ENCODE measurements around the gene COL12A1.

The COL12A1 gene

DNA sequence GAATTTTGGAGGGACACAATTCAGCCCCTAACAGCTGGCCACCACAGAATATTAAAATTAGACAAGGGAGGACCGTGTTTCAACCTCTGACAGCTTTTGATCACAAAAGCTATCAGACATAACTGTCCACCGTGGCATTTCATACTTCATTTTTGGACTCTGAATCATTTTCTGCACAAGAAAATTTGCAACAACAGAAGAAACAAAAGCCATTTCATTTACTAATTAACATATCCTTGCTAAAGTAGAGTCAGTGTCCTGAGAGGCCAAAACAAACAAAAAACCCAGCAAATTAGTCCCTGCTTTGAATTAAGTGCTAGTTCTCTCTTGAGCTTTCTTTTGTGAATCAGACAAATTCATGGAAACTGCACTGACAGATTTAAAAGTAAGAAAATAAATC is 17.6 kb upstream of the COL12A1 start:
- H3K4me3 Mint-ChIP-seq = no peak overlapping the region
- no peaks in the 10 kb centered on the region for H3K4me1 Mint-ChIP-seq (ENCODE audit: low read depth)
- DNase-seq (ENCODE audit: low spot score) = no peak
- H3K27me3 Mint-ChIP-seq (ENCODE audit: low read depth) = peaks cover 17% of the 10 kb centered on the region
- H3K27ac Mint-ChIP-seq = no peak overlapping the region
- no peaks in the 10 kb centered on the region for H3K36me3 Mint-ChIP-seq (ENCODE audit: low read depth)
- no peaks in the 10 kb centered on the region for H3K9me3 Mint-ChIP-seq

DNA sequence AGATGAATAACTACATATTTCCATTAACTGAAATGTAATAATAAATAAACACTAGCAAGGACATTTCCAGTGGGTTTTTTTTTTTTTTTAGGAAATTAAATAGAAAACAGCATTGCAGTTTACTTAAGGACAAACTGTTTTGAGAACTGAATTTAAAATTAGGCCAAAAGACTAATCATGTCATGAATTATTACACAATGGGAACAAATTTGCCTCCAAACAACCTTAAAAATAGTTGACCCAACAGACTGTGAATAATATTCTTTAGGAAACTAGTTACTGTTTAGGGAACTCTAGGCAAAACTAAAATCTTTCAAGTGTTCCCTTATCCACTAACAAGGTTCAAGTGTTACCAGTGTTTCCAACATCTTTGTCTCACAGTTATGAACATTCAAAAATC is 16.4 kb upstream of the COL12A1 start:
- Mint-ChIP-seq H3K27me3 (ENCODE audit: low read depth) (peaks cover 16% of the 10 kb centered on the region), H3K27ac (no peak overlapping the region), H3K4me1 (ENCODE audit: low read depth) (peaks cover 1% of the 10 kb centered on the region), H3K36me3 (ENCODE audit: low read depth) (no peaks in the 10 kb centered on the region), H3K9me3 (no peaks in the 10 kb centered on the region), H3K4me3 (no peak overlapping the region)
- DNase-seq (ENCODE audit: low spot score) = no peak

DNA sequence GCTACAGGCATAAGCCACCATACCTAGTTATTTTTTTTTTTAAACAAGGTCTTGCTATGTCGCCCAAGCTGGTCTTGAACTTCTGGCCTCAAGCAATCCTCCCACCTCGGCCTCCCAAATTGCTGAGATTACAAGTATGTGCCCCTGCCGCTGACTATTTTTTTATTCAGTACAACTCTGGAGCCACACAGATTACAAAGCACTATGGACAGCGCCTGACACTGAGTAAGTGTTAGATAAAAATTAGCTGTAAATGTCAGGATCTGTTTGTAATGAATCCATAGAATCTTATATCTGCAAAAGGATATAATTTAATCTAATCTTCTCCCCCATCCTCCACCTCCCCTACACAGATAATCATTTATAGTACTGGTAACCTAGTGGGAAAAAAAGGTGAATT is 15.3 kb upstream of the COL12A1 start:
- peaks cover 16% of the 10 kb centered on the region for H3K27me3 Mint-ChIP-seq (ENCODE audit: low read depth)

DNA sequence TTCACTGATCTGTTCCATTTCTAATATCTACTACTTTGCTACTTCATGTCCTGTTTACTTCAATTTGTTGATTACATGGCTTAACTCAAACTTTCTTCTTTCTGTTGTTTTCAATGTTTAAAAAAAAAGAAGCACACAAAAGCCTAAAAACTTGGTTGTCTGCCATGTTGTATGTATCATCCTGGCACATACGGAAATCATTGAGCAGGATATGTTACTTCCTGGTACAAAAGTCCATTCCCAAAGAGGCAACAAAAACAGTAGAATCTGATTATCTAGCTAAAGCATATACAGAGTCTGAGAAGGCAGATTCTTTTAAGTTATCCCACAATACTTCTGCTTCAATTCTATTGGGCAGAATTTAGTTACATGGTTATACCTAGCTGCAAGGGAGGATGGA is 14.5 kb upstream of the COL12A1 start:
- no peak overlapping the region for H3K27ac Mint-ChIP-seq
- peaks cover 16% of the 10 kb centered on the region for H3K27me3 Mint-ChIP-seq (ENCODE audit: low read depth)
- peaks cover 1% of the 10 kb centered on the region for H3K4me1 Mint-ChIP-seq (ENCODE audit: low read depth)
- DNase-seq (ENCODE audit: low spot score) = no peak
- no peaks in the 10 kb centered on the region for H3K9me3 Mint-ChIP-seq
- H3K36me3 Mint-ChIP-seq (ENCODE audit: low read depth) = no peaks in the 10 kb centered on the region
- no peak overlapping the region for H3K4me3 Mint-ChIP-seq

More for the DNA sequence above, 15.3 kb upstream of the COL12A1 start:
- no peaks in the 10 kb centered on the region for H3K9me3 Mint-ChIP-seq
- no peak for DNase-seq (ENCODE audit: low spot score)
- H3K4me3 Mint-ChIP-seq = no peak overlapping the region
- no peaks in the 10 kb centered on the region for H3K36me3 Mint-ChIP-seq (ENCODE audit: low read depth)
- H3K27ac Mint-ChIP-seq = no peak overlapping the region
- peaks cover 1% of the 10 kb centered on the region for H3K4me1 Mint-ChIP-seq (ENCODE audit: low read depth)

DNA sequence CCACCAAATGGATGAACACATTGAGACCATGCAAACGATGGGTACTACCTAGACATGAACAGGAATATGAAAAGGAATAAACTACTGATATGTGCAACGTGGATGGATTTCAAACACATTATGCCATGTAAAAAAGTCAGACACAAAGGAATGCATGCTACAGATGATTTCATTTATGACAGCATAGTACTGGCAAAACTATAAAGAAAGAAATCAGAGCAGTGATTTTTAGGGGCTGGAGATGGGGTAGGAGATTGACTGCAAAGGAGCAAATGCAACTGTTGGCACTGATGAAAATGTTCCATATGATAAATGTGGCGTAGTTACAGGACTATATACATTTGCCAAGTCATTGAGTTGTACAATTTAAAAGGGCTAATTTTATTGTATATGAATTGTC is 13.4 kb upstream of the COL12A1 start:
- Mint-ChIP-seq H3K9me3 (no peaks in the 10 kb centered on the region), H3K27ac (no peak overlapping the region), H3K36me3 (ENCODE audit: low read depth) (no peaks in the 10 kb centered on the region), H3K27me3 (ENCODE audit: low read depth) (peaks cover 16% of the 10 kb centered on the region), H3K4me1 (ENCODE audit: low read depth) (peaks cover 1% of the 10 kb centered on the region), H3K4me3 (no peak overlapping the region)
- DNase-seq (ENCODE audit: low spot score) = no peak

DNA sequence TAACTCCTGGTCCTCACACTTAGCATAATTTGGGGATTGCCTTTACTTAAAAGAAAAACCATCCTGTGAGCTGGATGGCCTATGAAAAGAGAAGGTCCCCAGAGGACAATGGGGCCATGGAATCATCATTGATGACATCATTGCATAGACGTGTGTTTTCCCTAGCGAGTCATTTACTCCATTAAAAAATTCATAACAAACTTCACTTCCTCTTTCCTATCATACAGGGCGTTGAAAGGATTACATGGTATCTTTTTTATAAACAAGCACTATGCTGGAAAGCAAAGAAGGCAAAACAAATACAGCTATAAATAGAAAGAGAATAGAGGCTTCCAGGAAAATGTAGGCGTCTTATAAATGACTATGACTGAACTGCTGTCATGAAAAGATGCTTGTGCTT is 11.3 kb upstream of the COL12A1 start:
- Mint-ChIP-seq H3K4me3 (no peak overlapping the region), H3K4me1 (ENCODE audit: low read depth) (peaks cover 1% of the 10 kb centered on the region), H3K36me3 (ENCODE audit: low read depth) (no peaks in the 10 kb centered on the region), H3K27ac (no peak overlapping the region), H3K27me3 (ENCODE audit: low read depth) (peaks cover 25% of the 10 kb centered on the region), H3K9me3 (no peaks in the 10 kb centered on the region)
- no peak for DNase-seq (ENCODE audit: low spot score)

DNA sequence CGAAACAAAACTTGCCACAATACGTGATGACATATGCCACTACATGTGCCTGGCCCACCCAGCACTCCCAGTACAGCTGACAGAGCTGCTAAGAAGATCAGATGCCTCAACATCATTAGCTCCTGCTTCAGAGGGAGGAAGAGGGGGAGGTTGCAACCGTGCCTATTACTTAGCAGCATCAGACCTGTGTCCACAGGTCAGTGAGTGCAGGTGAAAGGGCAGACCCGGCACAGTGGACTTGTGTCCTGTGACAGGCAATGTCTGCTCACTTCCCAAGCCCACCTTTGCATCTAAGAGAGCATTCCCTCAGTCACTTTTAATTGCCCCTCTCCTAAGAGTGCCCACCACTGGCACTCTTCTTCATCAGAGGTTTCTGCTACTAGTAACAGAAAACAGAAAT is 9.4 kb upstream of the COL12A1 start:
- no peak overlapping the region for H3K27ac Mint-ChIP-seq
- H3K27me3 Mint-ChIP-seq (ENCODE audit: low read depth) = peaks cover 30% of the 10 kb centered on the region
- no peak for DNase-seq (ENCODE audit: low spot score)
- H3K36me3 Mint-ChIP-seq (ENCODE audit: low read depth) = no peaks in the 10 kb centered on the region
- no peak overlapping the region for H3K4me3 Mint-ChIP-seq
- H3K9me3 Mint-ChIP-seq = no peaks in the 10 kb centered on the region
- H3K4me1 Mint-ChIP-seq (ENCODE audit: low read depth) = peaks cover 1% of the 10 kb centered on the region

DNA sequence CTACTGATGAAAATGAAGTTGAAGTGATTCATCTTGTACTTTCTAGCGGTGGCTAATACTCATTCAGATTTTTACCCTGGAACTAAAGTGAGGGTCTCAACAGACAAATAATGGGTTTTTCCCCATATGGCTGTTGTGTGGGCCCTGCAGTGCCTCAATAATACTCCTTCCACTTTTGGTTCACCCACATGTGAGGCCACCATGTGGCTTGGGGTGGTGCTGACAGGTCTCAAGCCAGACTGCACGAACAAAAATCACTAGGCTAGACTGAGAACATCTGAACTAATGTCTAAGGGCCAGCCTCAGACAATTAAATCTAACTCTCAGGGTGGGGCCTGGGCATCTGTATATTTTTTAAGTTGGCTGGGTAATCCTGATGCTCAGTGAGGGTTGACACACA is 7.9 kb upstream of the COL12A1 start:
- Mint-ChIP-seq H3K36me3 (ENCODE audit: low read depth) (no peaks in the 10 kb centered on the region), H3K4me3 (no peak overlapping the region), H3K4me1 (ENCODE audit: low read depth) (peaks cover 6% of the 10 kb centered on the region), H3K9me3 (no peaks in the 10 kb centered on the region), H3K27me3 (ENCODE audit: low read depth) (peaks cover 31% of the 10 kb centered on the region), H3K27ac (no peak overlapping the region)
- no peak for DNase-seq (ENCODE audit: low spot score)

DNA sequence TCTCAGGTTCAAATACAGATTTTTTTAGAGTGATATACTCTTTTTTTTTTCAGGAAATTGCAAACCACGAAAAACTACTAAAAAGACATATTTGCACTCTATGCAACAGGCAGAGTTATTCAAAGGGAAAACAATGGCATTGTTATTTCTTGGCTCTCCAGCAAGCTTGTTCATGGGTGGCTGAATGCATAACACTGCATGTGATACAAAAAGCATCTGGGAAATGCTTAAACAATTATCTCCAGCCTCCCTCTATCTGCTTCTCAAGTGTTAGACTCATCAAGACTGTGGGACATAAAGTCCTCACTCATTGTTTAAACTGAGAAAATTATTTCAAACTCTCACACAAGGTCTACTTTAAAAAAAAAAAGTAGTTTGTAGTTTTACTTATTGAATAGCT is 7.3 kb upstream of the COL12A1 start:
- H3K4me3 Mint-ChIP-seq = no peak overlapping the region
- H3K36me3 Mint-ChIP-seq (ENCODE audit: low read depth) = no peaks in the 10 kb centered on the region
- no peaks in the 10 kb centered on the region for H3K9me3 Mint-ChIP-seq
- H3K4me1 Mint-ChIP-seq (ENCODE audit: low read depth) = peaks cover 11% of the 10 kb centered on the region
- DNase-seq (ENCODE audit: low spot score) = no peak
- H3K27me3 Mint-ChIP-seq (ENCODE audit: low read depth) = peaks cover 35% of the 10 kb centered on the region
- no peak overlapping the region for H3K27ac Mint-ChIP-seq

DNA sequence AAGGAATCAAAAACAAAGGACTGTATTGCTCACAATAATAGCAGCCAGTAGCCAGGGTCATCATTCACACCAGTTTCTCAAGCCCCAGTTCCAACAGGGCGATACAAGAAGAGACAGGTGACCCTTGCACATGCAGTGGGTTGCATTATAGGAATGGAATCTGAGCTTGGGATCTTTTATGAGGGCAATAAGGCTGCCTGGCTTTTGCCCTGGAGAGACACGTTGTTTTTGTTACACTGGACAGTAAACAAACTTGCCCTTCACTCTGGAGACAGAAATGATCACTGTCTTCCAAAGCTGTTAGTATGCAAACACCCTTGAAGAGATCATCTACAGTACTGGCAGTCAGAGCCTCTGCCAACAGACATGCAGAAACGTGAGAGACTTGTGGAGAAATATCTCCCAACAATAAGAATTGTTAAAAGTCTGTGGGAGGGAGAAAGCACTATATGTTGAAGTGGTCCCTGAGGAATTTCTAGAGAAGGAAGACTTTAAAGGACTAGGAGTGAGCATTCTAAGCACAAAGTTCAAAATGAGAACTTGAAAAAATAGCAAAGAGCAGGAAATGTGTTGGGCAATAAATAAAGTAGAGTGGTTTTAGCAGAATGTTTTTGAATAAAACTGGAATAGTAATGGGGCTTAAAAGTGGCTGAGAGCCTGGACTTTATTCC is 6.2 kb upstream of the COL12A1 start:
- Mint-ChIP-seq H3K36me3 (ENCODE audit: low read depth) (no peaks in the 10 kb centered on the region), H3K27ac (no peak overlapping the region), H3K4me3 (no peak overlapping the region), H3K4me1 (ENCODE audit: low read depth) (peaks cover 20% of the 10 kb centered on the region), H3K9me3 (no peaks in the 10 kb centered on the region), H3K27me3 (ENCODE audit: low read depth) (peaks cover 45% of the 10 kb centered on the region)
- no peak for DNase-seq (ENCODE audit: low spot score)

DNA sequence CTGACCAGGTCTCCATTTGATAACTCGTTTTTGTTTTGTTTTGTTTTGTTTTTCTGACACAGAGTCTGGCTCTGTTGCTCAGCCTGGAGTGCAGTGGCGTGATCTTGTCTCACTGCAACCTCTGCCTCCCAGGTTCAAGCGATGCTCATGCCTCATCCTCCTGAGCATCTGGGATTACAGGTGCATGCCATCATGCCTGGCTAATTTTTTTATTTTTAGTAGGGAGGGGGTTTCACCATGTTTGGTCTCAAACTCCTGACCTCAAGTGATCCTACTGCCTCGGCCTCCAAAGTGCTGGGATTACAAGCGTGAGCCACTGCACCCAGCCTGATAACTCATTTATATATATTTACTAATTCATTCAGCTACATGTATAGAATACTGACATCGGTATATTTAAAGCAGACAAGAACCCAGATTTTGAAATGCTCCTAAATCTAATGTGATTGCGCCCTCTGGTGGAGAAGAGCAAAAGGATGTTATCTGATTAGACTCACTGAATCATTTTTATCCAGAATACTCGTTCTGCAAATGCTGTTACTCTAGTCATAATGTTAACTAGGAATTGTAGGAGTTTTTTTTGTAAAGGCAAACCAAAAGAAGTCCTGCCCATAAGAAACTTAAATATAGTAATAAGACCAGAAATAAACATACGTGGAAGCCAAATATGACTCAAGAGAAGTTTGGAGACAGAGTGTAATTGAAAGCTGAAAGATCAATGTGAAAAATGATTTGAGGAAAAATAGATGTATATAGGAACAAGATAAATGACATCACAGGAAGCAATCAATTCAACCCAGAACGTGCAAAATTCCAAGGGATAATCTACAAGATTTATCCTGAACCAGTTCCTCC is 5.3 kb upstream of the COL12A1 start:
- H3K36me3 Mint-ChIP-seq (ENCODE audit: low read depth) = no peaks in the 10 kb centered on the region
- H3K9me3 Mint-ChIP-seq = no peaks in the 10 kb centered on the region
- peaks cover 26% of the 10 kb centered on the region for H3K4me1 Mint-ChIP-seq (ENCODE audit: low read depth)
- H3K27ac Mint-ChIP-seq = no peak overlapping the region
- peak; percentile 26 for DNase-seq (ENCODE audit: low spot score)
- H3K27me3 Mint-ChIP-seq (ENCODE audit: low read depth) = peaks cover 54% of the 10 kb centered on the region
- no peak overlapping the region for H3K4me3 Mint-ChIP-seq

DNA sequence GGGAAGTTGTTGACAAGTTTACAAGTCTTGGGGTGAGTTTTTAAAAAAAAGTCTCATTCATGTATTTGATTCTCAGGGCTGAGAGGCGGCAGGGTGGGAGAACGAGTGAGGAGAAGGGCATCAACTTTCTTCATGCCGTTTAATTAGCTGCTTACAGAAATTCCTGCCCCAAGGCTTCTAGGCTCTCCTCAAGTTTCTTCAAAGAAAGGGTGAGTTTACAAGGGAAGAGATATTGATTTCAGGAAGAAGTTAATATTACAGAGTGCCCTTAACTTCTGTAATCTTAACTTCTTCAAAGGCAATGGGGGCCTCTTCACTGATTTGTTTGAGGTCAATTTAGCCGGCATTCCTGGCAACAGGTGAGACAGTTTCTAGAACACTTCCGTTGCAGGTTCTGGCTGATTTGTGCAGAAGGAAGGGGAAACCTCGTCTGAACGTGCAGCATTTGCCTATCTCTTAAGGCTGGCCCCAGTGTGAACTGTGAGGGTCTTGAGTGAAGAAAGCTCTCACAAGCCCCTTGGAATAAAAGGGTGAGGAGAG is 3.4 kb upstream of the COL12A1 start:
- no peaks in the 10 kb centered on the region for H3K9me3 Mint-ChIP-seq
- H3K4me3 Mint-ChIP-seq = no peak overlapping the region
- no peak overlapping the region for H3K27ac Mint-ChIP-seq
- DNase-seq (ENCODE audit: low spot score) = no peak
- no peaks in the 10 kb centered on the region for H3K36me3 Mint-ChIP-seq (ENCODE audit: low read depth)
- peaks cover 37% of the 10 kb centered on the region for H3K4me1 Mint-ChIP-seq (ENCODE audit: low read depth)
- H3K27me3 Mint-ChIP-seq (ENCODE audit: low read depth) = peaks cover 73% of the 10 kb centered on the region

DNA sequence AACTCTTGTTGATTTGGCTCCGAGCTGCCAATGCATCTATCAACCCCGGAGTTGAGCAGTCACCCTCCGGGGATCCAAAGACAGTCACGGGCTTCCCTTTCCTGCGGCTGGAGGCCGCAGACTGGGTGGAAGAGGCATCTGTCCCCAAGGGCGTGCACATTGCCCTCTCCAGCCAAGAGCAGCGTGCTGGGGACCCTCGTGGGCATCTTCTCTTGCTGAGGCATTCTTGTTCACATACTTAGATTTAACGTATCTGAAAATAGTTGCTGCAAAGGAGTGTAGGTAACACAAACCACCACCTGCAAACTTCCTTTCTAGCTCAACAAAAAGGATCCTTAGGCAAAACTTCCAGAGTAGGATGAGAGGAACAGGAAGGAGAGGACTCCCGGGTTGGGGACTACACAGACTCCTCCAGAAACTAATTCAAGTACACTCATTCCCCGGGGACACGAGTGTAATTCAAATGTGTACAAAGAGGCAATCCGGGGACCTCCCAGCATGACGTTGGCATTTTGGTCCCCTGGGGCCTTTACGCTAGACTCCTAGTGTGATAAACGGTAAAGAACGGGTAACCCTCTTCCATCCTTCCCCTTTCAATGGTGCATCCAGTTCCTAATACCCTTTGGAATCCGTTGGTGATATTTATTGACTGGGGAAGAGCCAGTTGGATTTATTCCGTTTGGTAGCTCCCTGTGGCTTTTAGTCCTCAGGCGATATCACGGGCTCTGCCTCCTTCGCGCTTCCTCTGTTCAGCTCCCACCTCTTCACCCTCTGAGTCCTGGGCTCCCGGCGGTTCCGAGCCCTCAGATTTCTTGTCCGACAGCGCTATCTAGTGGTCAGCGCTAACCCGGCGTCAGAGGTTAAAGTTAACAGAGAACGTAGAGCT is 2.7 kb upstream of the COL12A1 start:
- no peaks in the 10 kb centered on the region for H3K9me3 Mint-ChIP-seq
- peak; percentile 71 for DNase-seq (ENCODE audit: low spot score)
- no peaks in the 10 kb centered on the region for H3K36me3 Mint-ChIP-seq (ENCODE audit: low read depth)
- H3K27ac Mint-ChIP-seq = peak overlapping the region; percentile 49
- H3K4me3 Mint-ChIP-seq = peak overlapping the region; percentile 70
- H3K27me3 Mint-ChIP-seq (ENCODE audit: low read depth) = peaks cover 77% of the 10 kb centered on the region
- H3K4me1 Mint-ChIP-seq (ENCODE audit: low read depth) = peaks cover 39% of the 10 kb centered on the region
